ENCODE data around the gene CEACAM7. TPM values are rescaled to one million over a fixed set of nuclear protein-coding genes. Genes with fewer than 3 reads are reported as not detected.
A peak's percentile ranks its signal among the peaks of the same experiment; 100 is the strongest.

Gene CEACAM7
- total RNA-seq, 1 donor from 2014 or later, result not detected

- Histone ChIP-seq H3K27me3 (ENCODE audit: low read depth) (peaks cover 23% of the 10 kb centered on the region), H3K4me1 (peaks cover 9% of the 10 kb centered on the region), H3K9me3 (peaks cover 5% of the 10 kb centered on the region), H3K27ac (peak overlapping the region; percentile 64), H3K36me3 (no peaks in the 10 kb centered on the region), H3K4me3 (peak overlapping the region; percentile 48)
- no peak for DNase-seq
- TF ChIP-seq CTCF (IDR thresholded peaks at IDR 0.05), result no peak
- intact Hi-C loops (cut with DNase I), result no loop called here
- peak in 1 of 2 donors; percentile 44 for ATAC-seq
Observed at GRCh38 chr19:41626278-41626677, 61.8 kb downstream of the CEACAM7 start.

- Histone ChIP-seq H3K27ac (no peak overlapping the region), H3K4me3 (no peak overlapping the region), H3K27me3 (ENCODE audit: low read depth) (peaks cover 23% of the 10 kb centered on the region), H3K4me1 (peaks cover 9% of the 10 kb centered on the region), H3K36me3 (no peaks in the 10 kb centered on the region), H3K9me3 (peaks cover 1% of the 10 kb centered on the region)
- intact Hi-C loops (cut with DNase I), result no loop called here
- ATAC-seq (no peak), DNase-seq (no peak)
- no peak for TF ChIP-seq CTCF (IDR thresholded peaks at IDR 0.05)
Observed at GRCh38 chr19:41624937-41625336, 63.1 kb downstream of the CEACAM7 start.

- no peak for ATAC-seq
- Histone ChIP-seq H3K27me3 (ENCODE audit: low read depth) (peaks cover 23% of the 10 kb centered on the region), H3K4me1 (peaks cover 9% of the 10 kb centered on the region), H3K4me3 (no peak overlapping the region), H3K27ac (no peak overlapping the region), H3K9me3 (no peaks in the 10 kb centered on the region), H3K36me3 (no peaks in the 10 kb centered on the region)
- intact Hi-C loops (cut with DNase I), result no loop called here
- no peak for DNase-seq
- TF ChIP-seq CTCF (IDR thresholded peaks at IDR 0.05), result no peak
Observed at GRCh38 chr19:41624515-41624914, 63.6 kb downstream of the CEACAM7 start.

- Histone ChIP-seq H3K4me1 (peaks cover 9% of the 10 kb centered on the region), H3K27ac (no peak overlapping the region), H3K9me3 (no peaks in the 10 kb centered on the region), H3K27me3 (ENCODE audit: low read depth) (peaks cover 23% of the 10 kb centered on the region), H3K4me3 (no peak overlapping the region), H3K36me3 (no peaks in the 10 kb centered on the region)
- intact Hi-C loops (cut with DNase I), result no loop called here
- DNase-seq (no peak), ATAC-seq (no peak)
- TF ChIP-seq CTCF (IDR thresholded peaks at IDR 0.05), result no peak
Observed at GRCh38 chr19:41623360-41623759, 64.7 kb downstream of the CEACAM7 start.

Other genes starting within 250 kb of the CEACAM7 start
- gene DMAC2, start 248.4 kb downstream of the CEACAM7 start, total RNA-seq, result 57.7 TPM
- not detected for gene ERICH4, start 245.1 kb downstream of the CEACAM7 start, total RNA-seq
- 28.8 TPM for gene CEACAM21, start 112.1 kb downstream of the CEACAM7 start, total RNA-seq
- 5.6 TPM for gene CEACAM4, start 61.2 kb downstream of the CEACAM7 start, total RNA-seq
- gene CEACAM5, start 20.4 kb upstream of the CEACAM7 start, total RNA-seq, result 99.7 TPM
- gene CEACAM6, start 67.3 kb upstream of the CEACAM7 start, total RNA-seq, result 369 TPM
- 4.3 TPM for gene CEACAM3, start 108.3 kb upstream of the CEACAM7 start, total RNA-seq
- gene LYPD4, start 156.4 kb upstream of the CEACAM7 start, total RNA-seq, result not detected
- gene DMRTC2, start 156.8 kb upstream of the CEACAM7 start, total RNA-seq, result not detected
- gene RPS19, start 172.0 kb upstream of the CEACAM7 start, total RNA-seq, result 1,736 TPM
- gene CD79A, start 189.0 kb upstream of the CEACAM7 start, total RNA-seq, result 1.2 TPM
- 206 TPM for gene ARHGEF1, start 194.9 kb upstream of the CEACAM7 start, total RNA-seq
- 0.41 TPM for gene ERFL, start 240.2 kb upstream of the CEACAM7 start, total RNA-seq

All from lower lobe of right lung (tissue), 2 donors.